ENCODE results near the gene NSMF. TPM values are rescaled to one million over a fixed set of nuclear protein-coding genes. Genes with fewer than 3 reads are reported as not detected.

The NSMF gene
- total and polyA plus RNA-seq, 2 donors (not counting 3 experiments of a cell fraction or from before 2014, with no cell fraction given) = 43.3 to 53.7 TPM

GRCh38 chr9:137506702-137507171 is 47.6 kb upstream of the NSMF start:
- Histone ChIP-seq H3K4me3 (replicated peaks in 1 of 3; ENCODE audit: insufficient read depth in 1 of 3, low read depth in 1 of 3, low read length in 3 of 3) (no peak overlapping the region), H3K4me1 (ENCODE audit: control insufficient read depth, extremely low read depth, insufficient read depth, low read length) (no peaks in the 10 kb centered on the region), H3K27me3 (ENCODE audit: control insufficient read depth in 2 of 2, insufficient read depth in 2 of 2, low read length in 2 of 2) (no peaks in the 10 kb centered on the region), H3K9me3 (replicated peaks; ENCODE audit: control insufficient read depth, insufficient read depth, low read length) (no peaks in the 10 kb centered on the region), H3K79me2 (ENCODE audit: control insufficient read depth, insufficient read depth, low read length) (no peaks in the 10 kb centered on the region), H2AFZ (ENCODE audit: low read depth, low read length) (no peak overlapping the region), H3K9me1 (replicated peaks; ENCODE audit: control insufficient read depth, extremely low read depth, insufficient read depth, low read length) (no peaks in the 10 kb centered on the region), H4K20me1 (replicated peaks; ENCODE audit: control insufficient read depth, extremely low read depth, insufficient read depth, low read length) (no peaks in the 10 kb centered on the region), H3K36me3 (ENCODE audit: control insufficient read depth in 2 of 2, extremely low read depth in 1 of 2, insufficient read depth in 2 of 2, low read length in 2 of 2) (no peaks in the 10 kb centered on the region), H3K4me2 (ENCODE audit: insufficient read depth, low read length) (no peak overlapping the region), H3K9ac (replicated peaks; ENCODE audit: extremely low read depth, insufficient read depth, low read length) (no peak overlapping the region), H3K27ac (ENCODE audit: insufficient read depth, low read depth, low read length) (no peak overlapping the region)
- CTCF ChIA-PET = no interaction called here
- POLR2A ChIA-PET = no interaction called here
- BruUV-seq (replicated peaks) = no TSS peak
- no peak for FAIRE-seq
- DNase-seq (ENCODE audit: low read depth, low spot score) = no peak
- TF ChIP-seq FOS (IDR thresholded peaks at IDR 0.05; ENCODE audit: borderline replicate concordance, insufficient read depth, low read length) (no peak), JUN (IDR thresholded peaks at IDR 0.05; ENCODE audit: borderline replicate concordance, insufficient read depth, insufficient read length, low read depth) (no peak), GATA2 (IDR thresholded peaks at IDR 0.05; ENCODE audit: insufficient read depth, insufficient read length, low read depth, low read length) (no peak), EZH2 (IDR thresholded peaks at IDR 0.05; ENCODE audit: borderline replicate concordance, low read depth, low read length, severe bottlenecking) (no peak), POLR2A (IDR thresholded peaks at IDR 0.05; ENCODE audit: low read depth, low read length) (no peak), POLR2AphosphoS5 (IDR thresholded peaks at IDR 0.05; ENCODE audit: insufficient read depth, low read depth, low read length) (no peak), MYC (IDR thresholded peaks at IDR 0.05; ENCODE audit: low read depth, low read length) (no peak), MAX (IDR thresholded peaks at IDR 0.05; ENCODE audit: insufficient read depth, insufficient read length) (no peak), CTCF (IDR thresholded peaks at IDR 0.05; ENCODE audit: extremely low read depth in 1 of 2, insufficient read depth in 1 of 2, low read depth in 1 of 2, low read length in 2 of 2) (no peak)
- intact Hi-C loops (cut with micrococcal nuclease) (no loop called here), dilution Hi-C loops (cut with MboI; ENCODE audit: extremely low pct_ligation_motif_present, low sequenced_read_pairs) (no loop called here)
